Peyer's patch (tissue), 4 donors: ENCODE measurements around the gene DIAPH2. TPM values are rescaled to one million over a fixed set of nuclear protein-coding genes. Genes with fewer than 3 reads are reported as not detected.

Experiments used
- DNase-seq, 3 donors: peaks; one replicate each; pipeline ENCODE4 v3.0.0-alpha.2; 2017 to 2019
- H3K27ac ChIP-seq, 4 donors: fragments of 200-600 bp; sonication (generic); one replicate each; pipeline ENCODE4 v1.5.1; 2016 to 2019
- H3K27me3 ChIP-seq, 2 donors: fragments of 200-600 bp; sonication (generic); one replicate each; pipeline ENCODE4 v1.5.1; 2019
- H3K36me3 ChIP-seq, 3 donors: fragments of 200-600 bp; sonication (generic); one replicate each; pipeline ENCODE4 v1.5.1; 2016 to 2019
- H3K4me1 ChIP-seq, 4 donors: fragments of 200-600 bp; sonication (generic); one replicate each; pipeline ENCODE4 v1.5.1; 2016 to 2019
- H3K4me3 ChIP-seq, 4 donors: fragments of 200-600 bp; sonication (generic); 1 replicate in 3 of 4; 2 replicates in 1 of 4; pipeline ENCODE4 v1.5.1; 2016 to 2019; ENCODE audit warnings: mild to moderate bottlenecking in 1 of 4
- H3K9me3 ChIP-seq, 4 donors: fragments of 200-600 bp; sonication (generic); one replicate each; pipeline ENCODE4 v1.5.1; 2016 to 2019; ENCODE audit warnings: mild to moderate bottlenecking in 1 of 4
- CTCF ChIP-seq, 6 experiments: fragments of 450-650 bp in 4 of 6; fragments of 200-600 bp in 2 of 6; sonication (generic) in 1 of 6; IDR thresholded peaks; one replicate each; pipeline ENCODE4 v1.5.1; 2017 to 2019; ENCODE audit warnings: antibody characterized with exemption in 6 of 6, mild to moderate bottlenecking in 3 of 6, moderate library complexity in 1 of 6
- POLR2A ChIP-seq, 2 donors: fragments of 450-650 bp; IDR thresholded peaks; one replicate each; pipeline ENCODE4 v1.5.1; 2017; ENCODE audit warnings: antibody characterized with exemption in 2 of 2, mild to moderate bottlenecking in 2 of 2, moderate library complexity in 2 of 2
- total RNA-seq, 4 donors: library from RNA; depleted of rRNA; stranded (reverse); fragments of >200 nt; gene quantifications; one replicate each; pipeline ENCODE4 v1.1.0, GENCODE V29; 2016

Gene DIAPH2
- total RNA-seq, 4 donors from 2014 or later: 15.1 to 114 (median 33.0) TPM

GRCh38 chrX:96957718-96958117, 273.1 kb downstream of the DIAPH2 start:
- H3K9me3 ChIP-seq: peaks cover 0 to 9% (median 0%) of the 10 kb centered on the region in 4 donors
- no peak overlapping the region for H3K27ac ChIP-seq
- no peaks in the 10 kb centered on the region for H3K36me3 ChIP-seq
- no peaks in the 10 kb centered on the region for H3K27me3 ChIP-seq
- no peak overlapping the region for H3K4me3 ChIP-seq
- TF ChIP-seq POLR2A (IDR thresholded peaks at IDR 0.05) (no peak), CTCF (IDR thresholded peaks at IDR 0.05) (no peak)
- no peak for DNase-seq
- H3K4me1 ChIP-seq: no peaks in the 10 kb centered on the region

GRCh38 chrX:96971812-96972211, 287.2 kb downstream of the DIAPH2 start:
- no peak for DNase-seq

GRCh38 chrX:96978906-96979305, 294.3 kb downstream of the DIAPH2 start:
- no peak for DNase-seq
- H3K36me3 ChIP-seq: no peaks in the 10 kb centered on the region
- no peaks in the 10 kb centered on the region for H3K9me3 ChIP-seq
- no peak overlapping the region for H3K4me3 ChIP-seq
- H3K27ac ChIP-seq: no peak overlapping the region
- H3K4me1 ChIP-seq: no peaks in the 10 kb centered on the region
- no peaks in the 10 kb centered on the region for H3K27me3 ChIP-seq
- TF ChIP-seq CTCF (IDR thresholded peaks at IDR 0.05) (no peak), POLR2A (IDR thresholded peaks at IDR 0.05) (no peak)

More at GRCh38 chrX:96971812-96972211, 287.2 kb downstream of the DIAPH2 start:
- Histone ChIP-seq H3K9me3 (no peaks in the 10 kb centered on the region), H3K4me3 (no peak overlapping the region), H3K27me3 (no peaks in the 10 kb centered on the region), H3K27ac (no peak overlapping the region), H3K36me3 (no peaks in the 10 kb centered on the region), H3K4me1 (no peaks in the 10 kb centered on the region)
- TF ChIP-seq POLR2A (IDR thresholded peaks at IDR 0.05) (no peak), CTCF (IDR thresholded peaks at IDR 0.05) (no peak)

- Histone ChIP-seq H3K9me3 (no peaks in the 10 kb centered on the region), H3K27me3 (no peaks in the 10 kb centered on the region), H3K36me3 (no peaks in the 10 kb centered on the region), H3K4me1 (no peaks in the 10 kb centered on the region), H3K4me3 (no peak overlapping the region), H3K27ac (no peak overlapping the region)
- TF ChIP-seq POLR2A (IDR thresholded peaks at IDR 0.05): no peak
- no peak for TF ChIP-seq CTCF (IDR thresholded peaks at IDR 0.05)
- DNase-seq: no peak
Measured at GRCh38 chrX:96979766-96980165, 295.1 kb downstream of the DIAPH2 start.

- DNase-seq: no peak
- no peaks in the 10 kb centered on the region for H3K9me3 ChIP-seq
- no peak overlapping the region for H3K4me3 ChIP-seq
- H3K27ac ChIP-seq: no peak overlapping the region
- H3K4me1 ChIP-seq: no peaks in the 10 kb centered on the region
- no peaks in the 10 kb centered on the region for H3K27me3 ChIP-seq
- no peaks in the 10 kb centered on the region for H3K36me3 ChIP-seq
- TF ChIP-seq POLR2A (IDR thresholded peaks at IDR 0.05): no peak
- TF ChIP-seq CTCF (IDR thresholded peaks at IDR 0.05): no peak
Measured at GRCh38 chrX:96982161-96982560, 297.5 kb downstream of the DIAPH2 start.

GRCh38 chrX:96984538-96984937, 299.9 kb downstream of the DIAPH2 start:
- Histone ChIP-seq H3K4me1 (no peaks in the 10 kb centered on the region), H3K4me3 (no peak overlapping the region), H3K9me3 (no peaks in the 10 kb centered on the region), H3K36me3 (no peaks in the 10 kb centered on the region), H3K27ac (no peak overlapping the region), H3K27me3 (no peaks in the 10 kb centered on the region)
- TF ChIP-seq POLR2A (IDR thresholded peaks at IDR 0.05): no peak
- TF ChIP-seq CTCF (IDR thresholded peaks at IDR 0.05): no peak
- no peak for DNase-seq
